Sigmoid colon (tissue), 7 donors: Measurements from ENCODE around the gene TIMM22. TPM values are rescaled to one million over a fixed set of nuclear protein-coding genes. Genes with fewer than 3 reads are reported as not detected.

ENCODE experiments used
- DNase-seq: peaks from one replicate; pipeline ENCODE4 v3.0.0-alpha.2; 2019
- H3K27ac ChIP-seq, 4 donors: fragments of 200-600 bp; sonication (generic); one replicate each; pipeline ENCODE4 v1.5.1; 2016 to 2019; ENCODE audit warnings: mild to moderate bottlenecking in 1 of 4
- H3K27me3 ChIP-seq, 3 donors: fragments of 200-600 bp; sonication (generic); one replicate each; pipeline ENCODE4 v1.5.1; 2019; ENCODE audit warnings: mild to moderate bottlenecking in 1 of 3
- H3K36me3 ChIP-seq, 4 donors: fragments of 200-600 bp; sonication (generic); one replicate each; pipeline ENCODE4 v1.5.1; 2016 to 2019
- H3K4me1 ChIP-seq, 4 donors: fragments of 200-600 bp; sonication (generic); one replicate each; pipeline ENCODE4 v1.5.1; 2017 to 2019
- H3K4me3 ChIP-seq, 4 donors: fragments of 200-600 bp; sonication (generic); one replicate each; pipeline ENCODE4 v1.5.1; 2017 to 2019; ENCODE audit warnings: mild to moderate bottlenecking in 2 of 4, moderate library complexity in 1 of 4
- H3K9me3 ChIP-seq, 4 donors: fragments of 200-600 bp in 3 of 4; sonication (generic) in 3 of 4; one replicate each; pipeline versions ENCODE4 v1.5.1 to v1.6.1; 2013 to 2019
- EP300 ChIP-seq, 4 donors: sonication (generic); formaldehyde crosslinking; IDR thresholded peaks; one replicate each; pipeline ENCODE4 v1.6.1; 2017; ENCODE audit warnings: antibody characterized with exemption in 4 of 4
- POLR2A ChIP-seq, 2 donors: fragments of 450-650 bp; IDR thresholded peaks; one replicate each; pipeline ENCODE4 v1.6.1; 2016; ENCODE audit warnings: antibody characterized with exemption in 2 of 2, mild to moderate bottlenecking in 2 of 2, moderate library complexity in 2 of 2
- POLR2AphosphoS5 ChIP-seq, 4 donors: sonication (generic); formaldehyde crosslinking; IDR thresholded peaks; one replicate each; pipeline ENCODE4 v1.6.1; 2017; ENCODE audit warnings: antibody characterized with exemption in 4 of 4
- WGBS, 2 donors: extraction: QIAGEN DNeasy Blood & Tissue Kit; methylation state at CpG; one replicate each; pipeline ENCODE4 v1.1.7; 2013; 5-methylcytosine and 5-hydroxymethylcytosine counted together
- intact Hi-C: fragments of 100-400 bp; cut with DNase I; formaldehyde crosslinking; loops from one replicate; pipeline ENCODE4 v1.15.1; 2023
- polyA plus RNA-seq, 3 donors: library from polyadenylated mRNA; stranded (reverse); fragments of 200-250 nt; gene quantifications; one replicate each; pipeline ENCODE4 v1.2.3, GENCODE V29; 2013
- total RNA-seq, 4 donors: library from RNA; depleted of rRNA; stranded (reverse); fragments of >200 nt; gene quantifications; one replicate each; pipeline ENCODE4 v1.1.0, GENCODE V29; 2016
- TF ChIP-seq, protein P1 (sequence below), 4 experiments: fragments of 450-650 bp in 3 of 4; fragments of 200-600 bp in 1 of 4; IDR thresholded peaks; one replicate each; pipeline ENCODE4 v1.5.1; 2016 to 2019; ENCODE audit warnings: antibody characterized with exemption in 4 of 4, mild to moderate bottlenecking in 3 of 4, moderate library complexity in 2 of 4
- donor health status: healthy with polysubstance abuse.
- donor health status: Bipolar disorder and iron deficiency.
- donor health status: healthy.

The TIMM22 gene
- total and polyA plus RNA-seq, 7 donors, result 6.0 to 13.6 (median 9.2) TPM

DNA sequence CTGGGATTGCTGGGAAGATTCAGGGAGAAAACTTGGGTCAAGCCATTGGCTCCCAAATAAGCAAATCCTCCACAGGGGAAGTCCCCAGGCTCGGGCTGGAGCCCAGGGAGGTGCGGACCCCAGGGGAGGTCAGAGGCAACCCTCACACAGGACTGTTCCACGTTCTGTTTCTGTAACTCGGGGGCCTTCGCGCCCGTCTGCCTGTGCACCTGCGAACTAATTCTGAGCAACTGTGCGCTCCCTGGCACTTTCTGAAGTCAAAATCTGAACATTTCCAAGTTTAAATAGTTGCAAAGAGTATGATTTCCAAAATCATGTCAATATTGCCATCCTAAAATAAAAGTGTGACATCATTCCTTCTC, 16.8 kb downstream of the TIMM22 start:
- WGBS, 2 donors, result 94 to 95% methylated on average over 9 of the region's 9 CpGs
- Histone ChIP-seq H3K4me3 (no peak overlapping the region), H3K36me3 (peaks cover 16 to 46% (median 38%) of the 10 kb centered on the region in 4 donors), H3K9me3 (no peaks in the 10 kb centered on the region), H3K4me1 (peaks cover 0 to 6% (median 3%) of the 10 kb centered on the region in 4 donors), H3K27ac (no peak overlapping the region), H3K27me3 (no peaks in the 10 kb centered on the region)
- intact Hi-C loops, result no loop called here
- DNase-seq, result no peak
- TF ChIP-seq POLR2AphosphoS5 (IDR thresholded peaks at IDR 0.05) (no peak), POLR2A (IDR thresholded peaks at IDR 0.05) (no peak), EP300 (IDR thresholded peaks at IDR 0.05) (no peak)
- TF ChIP-seq, protein P1, sequence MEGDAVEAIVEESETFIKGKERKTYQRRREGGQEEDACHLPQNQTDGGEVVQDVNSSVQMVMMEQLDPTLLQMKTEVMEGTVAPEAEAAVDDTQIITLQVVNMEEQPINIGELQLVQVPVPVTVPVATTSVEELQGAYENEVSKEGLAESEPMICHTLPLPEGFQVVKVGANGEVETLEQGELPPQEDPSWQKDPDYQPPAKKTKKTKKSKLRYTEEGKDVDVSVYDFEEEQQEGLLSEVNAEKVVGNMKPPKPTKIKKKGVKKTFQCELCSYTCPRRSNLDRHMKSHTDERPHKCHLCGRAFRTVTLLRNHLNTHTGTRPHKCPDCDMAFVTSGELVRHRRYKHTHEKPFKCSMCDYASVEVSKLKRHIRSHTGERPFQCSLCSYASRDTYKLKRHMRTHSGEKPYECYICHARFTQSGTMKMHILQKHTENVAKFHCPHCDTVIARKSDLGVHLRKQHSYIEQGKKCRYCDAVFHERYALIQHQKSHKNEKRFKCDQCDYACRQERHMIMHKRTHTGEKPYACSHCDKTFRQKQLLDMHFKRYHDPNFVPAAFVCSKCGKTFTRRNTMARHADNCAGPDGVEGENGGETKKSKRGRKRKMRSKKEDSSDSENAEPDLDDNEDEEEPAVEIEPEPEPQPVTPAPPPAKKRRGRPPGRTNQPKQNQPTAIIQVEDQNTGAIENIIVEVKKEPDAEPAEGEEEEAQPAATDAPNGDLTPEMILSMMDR (IDR thresholded peaks at IDR 0.05), result no peak

DNA sequence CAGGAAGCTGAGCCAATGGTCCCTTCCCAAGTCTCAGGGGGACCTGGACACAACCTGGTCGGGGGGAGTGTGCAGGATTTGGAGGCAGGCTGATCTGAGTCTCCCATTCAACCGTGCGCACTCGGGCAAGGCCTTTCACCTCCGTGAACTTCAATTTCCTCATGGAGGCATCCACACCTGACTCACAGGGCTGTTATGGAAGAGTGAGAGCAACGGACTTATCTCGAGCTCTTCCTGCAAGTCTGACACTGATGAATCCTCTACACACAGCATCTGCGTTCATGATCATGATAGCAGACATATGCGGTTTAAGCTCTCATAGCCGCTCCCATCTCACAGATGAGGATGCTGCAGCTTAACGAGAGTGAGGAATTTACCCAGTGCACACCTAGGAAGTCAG, 21.6 kb downstream of the TIMM22 start:
- DNase-seq, result no peak
- Histone ChIP-seq H3K27ac (peak overlapping the region; percentile 51 to 79 (median 78)), H3K4me1 (peaks cover 0 to 42% (median 26%) of the 10 kb centered on the region in 4 donors), H3K27me3 (no peaks in the 10 kb centered on the region), H3K4me3 (no peak overlapping the region), H3K36me3 (no peaks in the 10 kb centered on the region), H3K9me3 (no peaks in the 10 kb centered on the region)
- WGBS, 2 donors, result 86 to 88% methylated on average over 11 of the region's 11 CpGs
- TF ChIP-seq, protein P1 (IDR thresholded peaks at IDR 0.05), result no peak
- TF ChIP-seq POLR2A (IDR thresholded peaks at IDR 0.05), result no peak
- TF ChIP-seq EP300 (IDR thresholded peaks at IDR 0.05), result no peak
- no peak for TF ChIP-seq POLR2AphosphoS5 (IDR thresholded peaks at IDR 0.05)
- intact Hi-C loops, result no loop called here

DNA sequence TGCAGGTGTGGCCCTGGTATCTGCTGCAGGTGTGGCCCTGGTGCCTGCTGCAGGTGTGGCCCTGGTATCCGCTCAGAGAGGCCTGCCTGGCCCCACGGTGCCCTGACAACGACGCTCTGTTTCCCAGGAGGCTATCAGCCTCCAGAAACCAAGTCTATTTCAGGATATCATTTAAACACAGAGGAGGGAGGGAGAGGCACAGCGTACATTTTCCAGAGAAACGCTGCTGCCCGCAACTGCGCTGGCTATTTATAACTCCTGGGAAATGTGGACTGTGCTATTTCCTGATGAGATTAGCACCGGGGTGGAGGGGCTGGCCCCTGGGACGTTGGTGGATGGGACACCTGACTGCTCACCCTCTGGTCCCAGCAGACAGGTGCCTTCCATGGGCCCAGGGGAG, 22.5 kb downstream of the TIMM22 start:
- Histone ChIP-seq H3K4me3 (no peak overlapping the region), H3K4me1 (peaks cover 0 to 42% (median 26%) of the 10 kb centered on the region in 4 donors), H3K27me3 (no peaks in the 10 kb centered on the region), H3K9me3 (no peaks in the 10 kb centered on the region), H3K27ac (peak overlapping the region; percentile 51 to 79 (median 78)), H3K36me3 (no peaks in the 10 kb centered on the region)
- DNase-seq, result no peak
- TF ChIP-seq POLR2A (IDR thresholded peaks at IDR 0.05) (no peak), POLR2AphosphoS5 (IDR thresholded peaks at IDR 0.05) (peak in 1 of 4 donors; percentile 23)
- TF ChIP-seq, protein P1 (IDR thresholded peaks at IDR 0.05), result no peak
- intact Hi-C loops, result no loop called here
- WGBS, 2 donors, result 41 to 65% methylated on average over 10 of the region's 10 CpGs

DNA sequence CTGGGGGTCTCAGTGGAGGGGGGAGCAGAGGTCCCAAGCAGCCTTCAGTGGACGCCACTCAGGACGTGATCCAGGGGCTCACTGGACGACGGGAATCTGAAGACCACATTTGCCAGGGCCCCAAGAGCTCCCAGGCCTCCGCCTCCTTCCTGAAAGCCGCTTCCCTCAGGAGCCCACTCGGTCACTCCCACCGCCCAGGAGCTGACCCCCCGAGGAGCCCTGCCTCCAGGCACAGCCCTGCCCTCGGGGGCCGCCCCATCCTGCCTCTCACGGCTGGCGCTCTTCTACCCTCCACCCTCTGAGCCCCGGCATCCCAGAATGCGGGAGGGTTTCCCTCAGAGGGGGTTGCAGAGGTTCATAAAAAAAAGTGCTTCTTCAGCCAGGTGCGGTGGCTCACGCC, 24.2 kb downstream of the TIMM22 start:
- Histone ChIP-seq H3K27me3 (no peaks in the 10 kb centered on the region), H3K27ac (peak overlapping the region in 3 of 4 donors; percentile 76 to 79 (median 79)), H3K36me3 (no peaks in the 10 kb centered on the region), H3K4me1 (peaks cover 0 to 51% (median 29%) of the 10 kb centered on the region in 4 donors), H3K9me3 (no peaks in the 10 kb centered on the region), H3K4me3 (no peak overlapping the region)
- intact Hi-C loops, result no loop called here
- WGBS, 2 donors, result 94 to 95% methylated on average over 17 of the region's 17 CpGs
- no peak for TF ChIP-seq EP300 (IDR thresholded peaks at IDR 0.05)
- TF ChIP-seq POLR2AphosphoS5 (IDR thresholded peaks at IDR 0.05), result no peak
- TF ChIP-seq, protein P1 (IDR thresholded peaks at IDR 0.05), result no peak
- no peak for TF ChIP-seq POLR2A (IDR thresholded peaks at IDR 0.05)
- DNase-seq, result no peak
